GM19035 (cell line): ENCODE data around the gene RNF213.
"Not testable (repeated sequence)": the region's sequence is repeated elsewhere in the genome, so short reads cannot be mapped to it uniquely, and the experiment has no call there.

ENCODE experiments used
- ATAC-seq: cut with Tn5 transposase; IDR thresholded peaks from one replicate; pipeline ENCODE4 v1.9.1; 2021; ENCODE audit not compliant: unreplicated experiment

RNF213 gene

GRCh38 chr17:80223838-80224497, 36.7 kb upstream of the RNF213 start:
- ATAC-seq: no peak

- ATAC-seq: no peak
These were observed 36.0 kb upstream of the RNF213 start for GRCh38 chr17:80224683-80225082.

- ATAC-seq: no peak
These were observed 35.4 kb upstream of the RNF213 start for GRCh38 chr17:80225230-80225629.

GRCh38 chr17:80227156-80227555, 33.5 kb upstream of the RNF213 start:
- ATAC-seq: no peak

- ATAC-seq: no peak
These were observed 33.0 kb upstream of the RNF213 start for GRCh38 chr17:80227666-80228065.

- no peak for ATAC-seq
These were observed 32.2 kb upstream of the RNF213 start for GRCh38 chr17:80228477-80228876.

- ATAC-seq: no peak
These were observed 31.6 kb upstream of the RNF213 start for GRCh38 chr17:80229011-80229410.

GRCh38 chr17:80232438-80232837, 28.2 kb upstream of the RNF213 start:
- ATAC-seq: no peak

GRCh38 chr17:80233202-80233601, 27.4 kb upstream of the RNF213 start:
- ATAC-seq: no peak

- no peak for ATAC-seq
These were observed 23.7 kb upstream of the RNF213 start for GRCh38 chr17:80236911-80237310.

- no peak for ATAC-seq
These were observed 23.3 kb upstream of the RNF213 start for GRCh38 chr17:80237386-80237785.

GRCh38 chr17:80242505-80242904, 18.1 kb upstream of the RNF213 start:
- ATAC-seq: no peak

- ATAC-seq: no peak
These were observed 16.9 kb upstream of the RNF213 start for GRCh38 chr17:80243526-80244433.

- not testable (repeated sequence) for ATAC-seq
These were observed 16.2 kb upstream of the RNF213 start for GRCh38 chr17:80244448-80244847.

GRCh38 chr17:80244871-80245509, 15.7 kb upstream of the RNF213 start:
- ATAC-seq: no peak

- no peak for ATAC-seq
These were observed 14.9 kb upstream of the RNF213 start for GRCh38 chr17:80245566-80246265.

- ATAC-seq: no peak
These were observed 14.4 kb upstream of the RNF213 start for GRCh38 chr17:80246266-80246681.

- ATAC-seq: no peak
These were observed 13.9 kb upstream of the RNF213 start for GRCh38 chr17:80246726-80247125.

- no peak for ATAC-seq
These were observed 13.1 kb upstream of the RNF213 start for GRCh38 chr17:80247561-80247960.

GRCh38 chr17:80248001-80248893, 12.4 kb upstream of the RNF213 start:
- ATAC-seq: no peak
